Stimulated activated CD8-positive, alpha-beta memory T cell treated with anti-CD3 and anti-CD28 coated beads, Interleukin-15, amount 100 ng/mL, for 1 hour (primary cell): Measurements from ENCODE around the gene ACSBG1.

Source experiments
- DNase-seq: peaks from one replicate; pipeline ENCODE4 v3.0.0-alpha.2; 2020; ENCODE audit warnings: low read depth

The ACSBG1 gene

GRCh38 chr15:78220713-78221112, 13.7 kb downstream of the ACSBG1 start:
- no peak for DNase-seq

- DNase-seq = no peak
Observed at GRCh38 chr15:78216276-78217104, 17.9 kb downstream of the ACSBG1 start.

GRCh38 chr15:78213956-78214355, 20.4 kb downstream of the ACSBG1 start:
- DNase-seq = no peak

- DNase-seq = no peak
Observed at GRCh38 chr15:78213425-78213750, 21.0 kb downstream of the ACSBG1 start.

GRCh38 chr15:78212546-78213424, 21.6 kb downstream of the ACSBG1 start:
- DNase-seq = no peak

GRCh38 chr15:78212008-78212407, 22.4 kb downstream of the ACSBG1 start:
- no peak for DNase-seq

- no peak for DNase-seq
Observed at GRCh38 chr15:78211189-78211921, 23.0 kb downstream of the ACSBG1 start.

- no peak for DNase-seq
Observed at GRCh38 chr15:78210349-78210717, 24.0 kb downstream of the ACSBG1 start.

GRCh38 chr15:78209646-78210348, 24.6 kb downstream of the ACSBG1 start:
- DNase-seq = no peak

- no peak for DNase-seq
Observed at GRCh38 chr15:78208887-78209645, 25.3 kb downstream of the ACSBG1 start.

GRCh38 chr15:78208341-78208844, 26.0 kb downstream of the ACSBG1 start:
- no peak for DNase-seq

GRCh38 chr15:78207641-78208340, 26.6 kb downstream of the ACSBG1 start:
- no peak for DNase-seq

GRCh38 chr15:78207110-78207458, 27.3 kb downstream of the ACSBG1 start:
- no peak for DNase-seq

- no peak for DNase-seq
Observed at GRCh38 chr15:78206326-78207109, 27.8 kb downstream of the ACSBG1 start.

- no peak for DNase-seq
Observed at GRCh38 chr15:78205856-78206255, 28.5 kb downstream of the ACSBG1 start.

GRCh38 chr15:78205337-78205736, 29.0 kb downstream of the ACSBG1 start:
- DNase-seq = no peak

- DNase-seq = no peak
Observed at GRCh38 chr15:78204351-78205309, 29.7 kb downstream of the ACSBG1 start.
